Prostate gland (tissue), 2 donors: ENCODE measurements around the gene GREB1.

ENCODE experiments used
- CTCF ChIP-seq, 4 experiments: fragments of 200-600 bp in 2 of 4; fragments of 450-650 bp in 2 of 4; sonication (generic) in 2 of 4; IDR thresholded peaks; 1 replicate in 3 of 4; 2 replicates in 1 of 4; pipeline ENCODE4 v1.5.1; 2016 to 2019; ENCODE audit warnings: antibody characterized with exemption in 4 of 4, mild to moderate bottlenecking in 2 of 4, moderate library complexity in 2 of 4
- POLR2A ChIP-seq: fragments of 450-650 bp; IDR thresholded peaks from one replicate; pipeline ENCODE4 v1.6.1; 2016; ENCODE audit warnings: antibody characterized with exemption, mild to moderate bottlenecking
- POLR2AphosphoS5 ChIP-seq: sonication (generic); formaldehyde crosslinking; IDR thresholded peaks from one replicate; pipeline ENCODE4 v1.6.1; 2017; ENCODE audit warnings: antibody characterized with exemption

GRCh38 chr2:11659115-11659475 lies 125.2 kb downstream of the GREB1 start:
- TF ChIP-seq POLR2A (no peak), CTCF (IDR thresholded peaks at IDR 0.05) (no peak), POLR2AphosphoS5 (no peak)
